ENCODE data around the gene GLO1.

The GLO1 gene

DNA sequence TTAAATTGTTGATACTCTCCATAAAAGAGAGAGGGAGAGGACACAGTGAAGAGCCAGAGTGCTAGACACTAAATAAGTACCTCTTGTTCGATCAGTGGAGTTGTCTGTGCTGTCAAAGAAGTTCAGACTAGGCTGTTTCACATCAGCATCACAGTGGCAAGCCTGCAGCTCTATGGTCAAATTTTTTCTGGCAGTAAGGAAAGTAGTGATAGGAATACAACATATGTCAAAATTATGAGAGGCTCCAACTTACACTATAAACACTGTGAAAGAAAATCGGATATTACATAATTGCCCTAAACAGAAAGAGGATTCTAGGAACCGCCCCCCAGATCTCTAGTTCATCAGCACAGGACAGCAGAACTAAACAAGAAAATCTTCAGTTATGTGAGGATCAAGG, 35.3 kb upstream of the GLO1 start:
- Histone ChIP-seq H3K4me3 (IDR thresholded peaks at IDR 0.05; ENCODE audit: insufficient read depth, low read depth, low read length) (no peak overlapping the region), H3K4me1 (ENCODE audit: low read depth, poor library complexity, severe bottlenecking) (no peaks in the 10 kb centered on the region), H3K27ac (no peak overlapping the region), H3K79me2 (ENCODE audit: insufficient read depth, low read depth) (no peaks in the 10 kb centered on the region), H3K4me2 (no peak overlapping the region), H4K20me1 (ENCODE audit: insufficient read depth) (no peaks in the 10 kb centered on the region), H2AFZ (ENCODE audit: low read depth) (no peak overlapping the region), H3K36me3 (ENCODE audit: insufficient read depth) (no peaks in the 10 kb centered on the region), H3K9ac (no peak overlapping the region), H3K27me3 (ENCODE audit: insufficient read depth, low read depth) (no peaks in the 10 kb centered on the region)
- TF ChIP-seq, protein P1, sequence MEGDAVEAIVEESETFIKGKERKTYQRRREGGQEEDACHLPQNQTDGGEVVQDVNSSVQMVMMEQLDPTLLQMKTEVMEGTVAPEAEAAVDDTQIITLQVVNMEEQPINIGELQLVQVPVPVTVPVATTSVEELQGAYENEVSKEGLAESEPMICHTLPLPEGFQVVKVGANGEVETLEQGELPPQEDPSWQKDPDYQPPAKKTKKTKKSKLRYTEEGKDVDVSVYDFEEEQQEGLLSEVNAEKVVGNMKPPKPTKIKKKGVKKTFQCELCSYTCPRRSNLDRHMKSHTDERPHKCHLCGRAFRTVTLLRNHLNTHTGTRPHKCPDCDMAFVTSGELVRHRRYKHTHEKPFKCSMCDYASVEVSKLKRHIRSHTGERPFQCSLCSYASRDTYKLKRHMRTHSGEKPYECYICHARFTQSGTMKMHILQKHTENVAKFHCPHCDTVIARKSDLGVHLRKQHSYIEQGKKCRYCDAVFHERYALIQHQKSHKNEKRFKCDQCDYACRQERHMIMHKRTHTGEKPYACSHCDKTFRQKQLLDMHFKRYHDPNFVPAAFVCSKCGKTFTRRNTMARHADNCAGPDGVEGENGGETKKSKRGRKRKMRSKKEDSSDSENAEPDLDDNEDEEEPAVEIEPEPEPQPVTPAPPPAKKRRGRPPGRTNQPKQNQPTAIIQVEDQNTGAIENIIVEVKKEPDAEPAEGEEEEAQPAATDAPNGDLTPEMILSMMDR (conservative IDR thresholded peaks at IDR 0.05; ENCODE audit: low read depth, low read length): no peak

GRCh38 chr6:38736951-38737350, 34.0 kb upstream of the GLO1 start:
- no peaks in the 10 kb centered on the region for H3K79me2 ChIP-seq (ENCODE audit: insufficient read depth, low read depth)
- no peak overlapping the region for H3K4me3 ChIP-seq (IDR thresholded peaks at IDR 0.05; ENCODE audit: insufficient read depth, low read depth, low read length)
- H3K4me1 ChIP-seq (ENCODE audit: low read depth, poor library complexity, severe bottlenecking): no peaks in the 10 kb centered on the region
- no peak overlapping the region for H3K4me2 ChIP-seq
- H3K9ac ChIP-seq: no peak overlapping the region
- no peak overlapping the region for H2AFZ ChIP-seq (ENCODE audit: low read depth)
- TF ChIP-seq, protein P1 (conservative IDR thresholded peaks at IDR 0.05; ENCODE audit: low read depth, low read length): no peak
- H3K27ac ChIP-seq: no peak overlapping the region
- no peaks in the 10 kb centered on the region for H3K36me3 ChIP-seq (ENCODE audit: insufficient read depth)
- H4K20me1 ChIP-seq (ENCODE audit: insufficient read depth): no peaks in the 10 kb centered on the region
- H3K27me3 ChIP-seq (ENCODE audit: insufficient read depth, low read depth): no peaks in the 10 kb centered on the region

- Histone ChIP-seq H3K9ac (no peak overlapping the region), H3K4me1 (ENCODE audit: low read depth, poor library complexity, severe bottlenecking) (peaks cover 12% of the 10 kb centered on the region), H2AFZ (ENCODE audit: low read depth) (no peak overlapping the region), H3K27me3 (ENCODE audit: insufficient read depth, low read depth) (no peaks in the 10 kb centered on the region), H3K4me2 (no peak overlapping the region), H3K79me2 (ENCODE audit: insufficient read depth, low read depth) (no peaks in the 10 kb centered on the region), H3K27ac (no peak overlapping the region), H3K4me3 (IDR thresholded peaks at IDR 0.05; ENCODE audit: insufficient read depth, low read depth, low read length) (no peak overlapping the region), H3K36me3 (ENCODE audit: insufficient read depth) (no peaks in the 10 kb centered on the region), H4K20me1 (ENCODE audit: insufficient read depth) (no peaks in the 10 kb centered on the region)
- TF ChIP-seq, protein P1 (conservative IDR thresholded peaks at IDR 0.05; ENCODE audit: low read depth, low read length): no peak
Observed at GRCh38 chr6:38730140-38730862, 27.4 kb upstream of the GLO1 start.

DNA sequence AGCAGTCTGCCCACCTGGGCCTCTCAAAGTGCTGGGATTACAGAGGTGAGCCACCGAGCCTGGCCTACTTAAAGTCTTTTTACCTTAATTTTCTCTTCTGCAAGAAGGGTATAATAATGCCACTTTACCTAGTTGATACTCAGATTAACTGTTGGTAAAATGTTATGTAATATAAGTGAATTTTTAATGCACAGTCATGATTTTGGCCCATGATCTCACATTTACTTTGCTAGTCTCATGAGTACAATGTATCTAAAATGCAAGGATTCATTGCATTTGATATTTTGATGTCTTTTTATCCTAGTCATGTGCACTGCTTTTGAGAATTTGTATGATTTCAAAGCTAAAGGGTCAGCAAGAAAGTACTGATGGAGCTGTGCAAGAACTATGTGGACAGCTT, 25.3 kb upstream of the GLO1 start:
- H3K27ac ChIP-seq: no peak overlapping the region
- no peaks in the 10 kb centered on the region for H3K36me3 ChIP-seq (ENCODE audit: insufficient read depth)
- no peak overlapping the region for H3K4me3 ChIP-seq (IDR thresholded peaks at IDR 0.05; ENCODE audit: insufficient read depth, low read depth, low read length)
- H3K79me2 ChIP-seq (ENCODE audit: insufficient read depth, low read depth): no peaks in the 10 kb centered on the region
- no peaks in the 10 kb centered on the region for H4K20me1 ChIP-seq (ENCODE audit: insufficient read depth)
- TF ChIP-seq, protein P1 (conservative IDR thresholded peaks at IDR 0.05; ENCODE audit: low read depth, low read length): no peak
- H2AFZ ChIP-seq (ENCODE audit: low read depth): no peak overlapping the region
- no peaks in the 10 kb centered on the region for H3K27me3 ChIP-seq (ENCODE audit: insufficient read depth, low read depth)
- no peak overlapping the region for H3K4me2 ChIP-seq
- no peak overlapping the region for H3K9ac ChIP-seq
- H3K4me1 ChIP-seq (ENCODE audit: low read depth, poor library complexity, severe bottlenecking): peaks cover 18% of the 10 kb centered on the region

Measured in KMS-11 (cell line).